GM10266 (cell line): ENCODE measurements around the gene ETNK1.
A peak's percentile ranks its signal among the peaks of the same experiment; 100 is the strongest.

Source experiments
- DNase-seq: peaks from one replicate; pipeline ENCODE4 v3.0.0; 2012; ENCODE audit errors: extremely low spot score
- CTCF ChIP-seq: IDR thresholded peaks from 2 replicates; pipeline ENCODE4 v1.5.1; 2012; ENCODE audit warnings: mild to moderate bottlenecking, low read depth; ENCODE audit not compliant: control insufficient read depth, insufficient read depth; ENCODE audit errors: missing control alignments

The ETNK1 gene

GRCh38 chr12:22631863-22632463 is 7.0 kb downstream of the ETNK1 start:
- TF ChIP-seq CTCF = peak; percentile 19
- no peak for DNase-seq

- DNase-seq = no peak
- TF ChIP-seq CTCF = no peak
These were observed 9.9 kb downstream of the ETNK1 start for GRCh38 chr12:22634883-22635282.

GRCh38 chr12:22635812-22636211 is 10.8 kb downstream of the ETNK1 start:
- no peak for DNase-seq
- TF ChIP-seq CTCF = no peak

- no peak for TF ChIP-seq CTCF
- DNase-seq = no peak
These were observed 15.9 kb downstream of the ETNK1 start for GRCh38 chr12:22640851-22641250.

- DNase-seq = no peak
- no peak for TF ChIP-seq CTCF
These were observed 16.5 kb downstream of the ETNK1 start for GRCh38 chr12:22641353-22642053.

- no peak for DNase-seq
- TF ChIP-seq CTCF = no peak
These were observed 23.7 kb downstream of the ETNK1 start for GRCh38 chr12:22648668-22649067.

- TF ChIP-seq CTCF = no peak
- no peak for DNase-seq
These were observed 28.1 kb downstream of the ETNK1 start for GRCh38 chr12:22653075-22653474.
